ENCODE data around the gene GIMAP4.
"Not testable (repeated sequence)": the region's sequence is repeated elsewhere in the genome, so short reads cannot be mapped to it uniquely, and the experiment has no call there.

The GIMAP4 gene

DNA sequence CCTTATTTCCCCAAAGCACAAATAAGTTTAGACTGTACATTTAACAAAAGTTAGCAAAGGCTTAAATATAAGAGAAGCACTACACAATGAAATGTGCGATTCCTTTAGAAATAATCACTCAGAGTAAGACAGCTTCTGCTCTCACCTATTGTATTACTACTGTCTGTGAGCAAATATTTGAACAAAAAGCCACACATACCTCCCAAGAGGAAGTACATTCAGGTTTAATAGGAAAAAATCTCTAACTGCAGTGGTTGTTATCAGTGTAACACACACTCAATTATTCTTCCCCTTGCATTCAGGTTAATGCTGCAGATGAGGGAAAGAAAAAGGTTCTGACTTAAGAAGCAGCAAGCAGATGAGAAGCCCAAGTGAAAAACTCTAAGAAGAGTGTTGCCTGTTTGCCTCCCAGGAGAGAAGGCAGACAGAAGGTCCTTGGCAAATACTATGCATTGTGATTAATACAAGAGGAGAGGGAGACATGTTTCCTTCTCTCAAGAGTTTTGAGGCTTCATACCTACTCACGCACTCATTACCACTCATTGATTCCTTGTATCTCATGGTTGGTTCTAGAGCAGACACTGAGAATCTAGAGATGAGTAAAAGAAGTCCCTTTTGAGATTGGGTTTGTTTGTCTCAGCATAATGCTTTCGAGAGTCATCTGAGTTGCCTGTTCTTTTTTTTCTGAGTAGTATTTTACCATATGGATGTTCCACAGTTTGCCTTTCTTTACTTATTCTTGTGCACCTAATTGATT lies 13.6 kb downstream of the GIMAP4 start:
- DNase-seq (ENCODE audit: low read depth), result no peak

GRCh38 chr7:150585199-150585598 lies 18.0 kb downstream of the GIMAP4 start:
- no peak for DNase-seq (ENCODE audit: low read depth)

DNA sequence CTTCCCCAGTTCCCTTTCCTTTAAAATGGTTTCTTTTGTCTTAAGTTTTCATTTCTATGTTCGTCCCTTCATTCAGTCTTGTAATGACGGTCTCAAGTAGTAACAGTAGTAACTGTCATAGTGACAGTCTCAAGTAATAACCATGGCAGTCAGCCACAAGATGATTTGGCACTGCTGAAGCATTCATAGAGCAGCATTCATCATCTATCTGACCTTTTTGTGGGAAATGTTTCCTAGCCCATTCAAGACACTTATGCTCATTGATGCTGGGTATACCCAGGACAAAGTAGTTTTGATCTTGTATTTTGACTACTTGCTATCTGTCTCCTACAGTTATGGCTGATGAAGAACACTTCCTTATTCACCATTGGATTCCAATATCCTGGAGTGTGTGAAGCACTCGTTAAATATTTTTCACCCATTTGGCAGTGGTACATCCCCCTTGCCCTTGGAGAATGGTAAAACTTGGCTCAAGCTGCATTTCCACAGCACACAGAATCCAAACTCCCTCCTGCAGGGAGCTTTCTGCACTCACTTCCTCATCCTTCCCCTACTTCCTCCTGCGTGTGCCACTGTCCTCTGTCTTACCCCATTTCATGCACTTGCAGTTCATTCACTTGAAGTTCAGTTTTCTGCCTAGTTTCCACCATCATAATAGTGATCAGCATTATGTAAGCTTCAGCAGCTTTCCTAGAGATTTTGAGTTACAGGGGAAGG lies 19.0 kb downstream of the GIMAP4 start:
- DNase-seq (ENCODE audit: low read depth), result no peak

DNA sequence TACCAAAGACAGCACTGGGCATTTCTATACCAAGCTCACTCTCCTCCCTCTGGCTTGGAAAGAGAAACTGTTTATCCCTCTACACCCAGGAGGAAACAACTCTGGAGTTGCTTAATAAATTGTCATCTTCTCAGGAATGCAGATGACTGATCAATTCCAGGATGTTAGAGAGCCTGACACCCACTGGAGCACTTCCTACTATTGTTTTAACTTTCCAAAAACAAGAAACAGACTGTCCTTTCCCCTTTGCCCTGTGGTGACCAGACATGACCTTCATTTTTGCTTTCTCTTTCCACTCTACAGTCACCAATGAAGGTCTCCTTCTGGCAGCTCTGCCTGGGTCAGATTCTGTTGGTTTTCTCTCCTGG lies 19.6 kb downstream of the GIMAP4 start:
- no peak for DNase-seq (ENCODE audit: low read depth)

DNA sequence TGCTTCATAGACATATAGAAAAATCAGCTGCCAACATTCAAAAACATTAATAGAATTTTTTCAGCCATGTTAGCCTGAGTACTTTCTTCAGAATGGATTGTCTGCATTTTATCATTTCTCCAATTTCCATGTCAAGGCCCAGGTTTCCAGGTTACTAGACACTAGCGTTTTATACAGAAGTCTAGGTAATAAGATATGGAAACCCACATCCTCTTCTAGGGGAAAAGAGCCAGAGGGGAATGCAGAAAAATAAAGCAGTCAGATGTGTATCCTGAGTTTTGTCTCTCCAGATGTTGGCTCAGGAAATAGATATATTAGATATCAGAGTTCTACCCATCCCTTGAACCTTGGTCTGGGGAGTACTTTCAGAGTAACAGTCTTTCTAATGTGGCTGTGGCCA lies 20.4 kb downstream of the GIMAP4 start:
- no peak for DNase-seq (ENCODE audit: low read depth)

GRCh38 chr7:150594805-150595204 lies 27.6 kb downstream of the GIMAP4 start:
- DNase-seq (ENCODE audit: low read depth), result no peak

DNA sequence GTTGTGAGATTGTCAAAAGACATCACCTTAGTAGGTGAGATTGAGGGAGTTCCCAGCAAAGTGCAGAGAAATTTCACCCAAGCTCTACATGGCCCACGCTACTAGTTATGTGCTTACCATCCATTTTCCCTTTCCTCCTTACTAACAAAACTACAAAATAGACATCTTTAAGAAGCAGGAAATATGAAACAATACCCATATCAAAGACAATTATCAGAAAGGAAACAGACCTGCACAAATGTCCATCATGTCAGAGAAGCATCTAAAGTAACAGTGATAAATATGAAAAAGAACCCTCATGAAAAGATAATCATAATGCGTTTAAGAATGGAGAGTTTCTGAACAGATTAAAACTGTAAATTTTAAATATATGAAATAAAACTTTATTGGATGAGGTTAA lies 28.2 kb downstream of the GIMAP4 start:
- no peak for DNase-seq (ENCODE audit: low read depth)

DNA sequence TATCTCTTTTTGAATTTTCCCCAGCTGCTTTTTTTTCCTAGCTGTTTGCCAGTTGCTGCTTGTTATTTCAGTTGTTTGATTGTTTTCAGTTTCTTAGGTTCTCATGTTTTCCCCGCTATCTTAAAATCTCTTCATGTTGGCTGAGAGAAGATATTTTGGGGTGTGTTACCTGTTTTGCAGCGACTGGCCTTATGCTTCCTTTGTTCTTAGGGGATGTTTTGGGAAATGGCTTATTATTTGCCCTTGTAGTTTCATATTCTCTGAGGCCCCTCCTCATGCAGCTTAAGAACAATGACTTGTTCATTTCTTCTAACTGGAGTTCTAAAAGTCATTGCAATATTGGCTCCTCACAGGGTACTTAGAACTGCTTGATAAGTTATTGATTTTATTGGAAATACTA lies 36.4 kb downstream of the GIMAP4 start:
- not testable (repeated sequence) for DNase-seq (ENCODE audit: low read depth)

GRCh38 chr7:150610233-150610632 lies 43.0 kb downstream of the GIMAP4 start:
- no peak for DNase-seq (ENCODE audit: low read depth)

GRCh38 chr7:150612925-150613324 lies 45.7 kb downstream of the GIMAP4 start:
- DNase-seq (ENCODE audit: low read depth), result no peak

GRCh38 chr7:150613880-150614279 lies 46.7 kb downstream of the GIMAP4 start:
- DNase-seq (ENCODE audit: low read depth), result no peak

DNA sequence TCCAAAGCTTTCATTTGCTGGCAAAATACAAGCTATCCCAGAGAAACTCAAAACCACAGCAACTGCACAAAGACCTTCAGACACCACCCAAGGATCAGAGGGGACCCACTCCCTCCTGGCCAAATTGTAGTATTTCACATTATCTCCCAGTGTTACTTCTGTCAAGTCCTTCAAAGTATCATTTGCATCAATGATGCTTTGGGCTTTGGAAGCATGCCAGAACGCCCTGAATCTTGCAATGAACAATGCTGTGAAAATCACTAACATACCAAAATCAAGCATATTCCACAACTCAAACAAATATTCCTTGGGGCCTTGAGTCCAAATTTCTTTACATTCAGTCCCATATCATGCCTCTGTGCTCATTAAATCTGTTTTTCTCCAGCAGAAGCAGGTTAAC lies 47.2 kb downstream of the GIMAP4 start:
- not testable (repeated sequence) for DNase-seq (ENCODE audit: low read depth)

DNA sequence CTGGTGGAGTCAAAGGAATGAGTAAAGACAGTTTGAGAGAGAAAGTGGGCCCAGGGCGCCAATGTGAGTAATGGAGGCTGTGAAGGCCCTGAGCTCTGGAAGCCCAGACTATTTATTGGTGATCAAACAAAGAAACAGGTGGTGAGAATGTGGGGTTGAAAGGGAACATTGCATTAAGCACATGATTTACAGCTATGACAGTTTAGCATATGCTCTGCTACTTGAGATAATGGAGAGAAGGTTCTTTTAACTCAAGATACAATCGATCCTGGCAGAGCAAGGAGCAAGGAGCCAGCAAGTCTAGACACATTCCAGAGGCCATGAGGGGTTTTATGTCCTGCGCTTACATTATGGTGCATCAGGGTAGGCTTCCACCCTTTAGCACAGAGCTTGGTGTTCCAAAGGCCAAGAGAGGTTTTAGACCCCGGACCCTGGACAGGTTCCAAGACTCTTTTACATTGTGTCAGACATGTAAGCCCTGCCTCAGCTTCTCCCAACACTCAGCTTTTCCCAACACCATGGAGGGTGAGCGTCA lies 48.1 kb downstream of the GIMAP4 start:
- DNase-seq (ENCODE audit: low read depth), result not testable (repeated sequence)

- DNase-seq (ENCODE audit: low read depth), result no peak
Observed at GRCh38 chr7:150620061-150620460, 52.9 kb downstream of the GIMAP4 start.

DNA sequence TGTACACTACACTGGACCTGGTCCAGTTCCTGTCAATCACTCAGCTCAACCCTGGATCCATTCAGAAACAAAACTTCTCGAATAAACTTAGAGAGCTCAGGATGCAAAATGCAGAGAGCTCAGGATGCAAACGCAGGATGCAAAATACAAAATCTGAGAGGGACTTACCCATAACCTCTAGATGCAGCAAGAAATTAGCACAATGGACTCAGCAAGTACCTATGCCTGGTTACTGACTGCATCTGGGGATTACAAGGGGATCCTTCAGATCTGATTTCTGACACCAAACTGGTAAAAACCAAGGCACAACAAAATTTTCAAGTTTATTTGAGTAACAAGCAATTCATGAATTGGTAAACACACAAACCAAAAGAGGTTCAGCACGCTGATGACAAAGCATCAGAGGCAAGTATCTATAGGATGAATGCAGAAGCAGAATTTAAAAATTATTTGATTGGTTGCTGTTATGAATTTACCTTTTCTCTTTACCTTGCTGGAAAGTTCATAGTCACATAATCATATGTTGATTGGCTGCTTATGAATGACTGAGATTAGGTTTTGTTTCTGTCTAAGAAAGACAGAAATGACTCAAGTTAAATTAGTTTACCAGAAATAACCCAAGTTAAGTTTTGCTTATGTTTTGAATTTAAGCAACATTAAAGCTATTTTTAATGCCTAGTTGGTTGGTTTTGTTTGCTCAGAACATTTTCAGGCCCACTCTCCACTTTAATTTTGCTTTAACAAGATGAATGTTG lies 53.6 kb downstream of the GIMAP4 start:
- DNase-seq (ENCODE audit: low read depth), result no peak

- no peak for DNase-seq (ENCODE audit: low read depth)
Observed at GRCh38 chr7:150621376-150621775, 54.2 kb downstream of the GIMAP4 start.
